ENCODE data around the gene CPED1. TPM values are rescaled to one million over a fixed set of nuclear protein-coding genes. Genes with fewer than 3 reads are reported as not detected.

Gene CPED1
- total RNA-seq, 2 donors from 2014 or later = not detected

DNA sequence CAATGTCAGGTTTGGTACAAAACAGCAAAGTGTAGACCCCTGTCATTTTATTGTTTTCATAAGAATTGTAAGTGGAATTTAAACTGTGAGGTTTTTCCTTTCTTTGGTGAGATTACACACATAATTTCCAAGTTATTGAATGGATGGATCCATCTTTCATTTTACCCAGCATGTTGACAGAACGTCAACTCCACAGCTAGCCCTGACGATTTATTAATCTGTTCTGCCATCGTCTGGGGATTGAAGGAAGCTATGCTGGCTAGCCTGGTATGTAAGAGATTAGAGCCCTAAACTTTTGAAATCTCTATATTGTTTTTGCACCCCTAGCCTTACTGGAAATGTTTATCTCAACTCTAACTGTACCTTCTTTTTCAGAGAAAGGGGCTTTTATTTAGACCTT is 348.9 kb downstream of the CPED1 start:
- Mint-ChIP-seq H3K4me1 (no peaks in the 10 kb centered on the region), H3K9me3 (no peaks in the 10 kb centered on the region), H3K36me3 (ENCODE audit: low read depth) (no peaks in the 10 kb centered on the region), H3K27me3 (peaks cover 11% of the 10 kb centered on the region), H3K4me3 (no peak overlapping the region), H3K27ac (no peak overlapping the region)
- ATAC-seq (replicated peaks) = no peak

- no peaks in the 10 kb centered on the region for H3K4me1 Mint-ChIP-seq
- H3K27ac Mint-ChIP-seq = no peak overlapping the region
- H3K27me3 Mint-ChIP-seq = peaks cover 9% of the 10 kb centered on the region
- ATAC-seq (replicated peaks) = no peak
- H3K9me3 Mint-ChIP-seq = no peaks in the 10 kb centered on the region
- H3K4me3 Mint-ChIP-seq = no peak overlapping the region
- H3K36me3 Mint-ChIP-seq (ENCODE audit: low read depth) = no peaks in the 10 kb centered on the region
Observed at GRCh38 chr7:121339082-121339481, 350.6 kb downstream of the CPED1 start.

DNA sequence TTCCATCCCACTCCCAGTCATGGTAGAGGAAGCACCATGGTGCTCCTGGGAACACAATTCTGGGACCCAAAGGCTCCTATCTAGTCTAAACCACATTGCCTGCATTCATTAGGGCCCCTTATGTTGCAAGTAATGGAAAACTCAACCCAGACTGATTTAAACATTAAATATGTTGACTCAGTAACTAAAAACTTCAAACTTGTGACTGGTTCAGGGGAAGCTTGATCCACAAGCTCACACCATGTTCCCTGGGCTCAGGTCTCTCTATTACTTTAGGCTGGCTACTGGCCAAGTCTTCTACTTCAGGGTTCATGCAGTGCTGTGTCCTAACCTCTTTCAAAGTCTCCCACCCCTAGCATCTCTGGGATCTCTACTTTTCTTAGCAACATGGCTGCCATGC is 353.4 kb downstream of the CPED1 start:
- Mint-ChIP-seq H3K9me3 (no peaks in the 10 kb centered on the region), H3K27ac (no peak overlapping the region), H3K4me3 (no peak overlapping the region), H3K27me3 (no peaks in the 10 kb centered on the region), H3K36me3 (ENCODE audit: low read depth) (peaks cover 2% of the 10 kb centered on the region), H3K4me1 (no peaks in the 10 kb centered on the region)
- ATAC-seq (replicated peaks) = no peak

GRCh38 chr7:121342631-121343030 is 354.1 kb downstream of the CPED1 start:
- Mint-ChIP-seq H3K9me3 (no peaks in the 10 kb centered on the region), H3K4me3 (no peak overlapping the region), H3K27me3 (no peaks in the 10 kb centered on the region), H3K36me3 (ENCODE audit: low read depth) (peaks cover 9% of the 10 kb centered on the region), H3K27ac (no peak overlapping the region), H3K4me1 (no peaks in the 10 kb centered on the region)
- ATAC-seq (replicated peaks) = no peak

DNA sequence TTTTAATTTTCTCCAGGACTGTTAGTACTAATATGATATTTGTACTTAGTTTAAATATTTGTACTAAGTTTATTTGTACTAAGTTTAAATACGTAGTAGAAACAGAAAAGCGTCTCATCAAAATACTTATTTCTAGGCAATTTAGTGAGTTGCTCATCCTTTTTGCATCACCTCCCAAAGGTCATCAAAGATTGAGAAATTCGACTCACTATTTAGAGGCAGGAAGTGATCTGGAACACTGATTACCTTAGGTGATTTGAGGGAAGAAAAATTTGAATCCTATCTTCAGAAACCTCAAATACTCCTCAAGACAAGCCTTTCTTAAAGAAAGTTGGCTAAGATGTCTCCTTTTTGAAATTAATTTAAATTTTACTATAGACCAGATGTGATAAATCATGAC is 354.8 kb downstream of the CPED1 start:
- Mint-ChIP-seq H3K27me3 (no peaks in the 10 kb centered on the region), H3K4me3 (no peak overlapping the region), H3K9me3 (no peaks in the 10 kb centered on the region), H3K4me1 (no peaks in the 10 kb centered on the region), H3K27ac (no peak overlapping the region), H3K36me3 (ENCODE audit: low read depth) (peaks cover 9% of the 10 kb centered on the region)
- no peak for ATAC-seq (replicated peaks)

DNA sequence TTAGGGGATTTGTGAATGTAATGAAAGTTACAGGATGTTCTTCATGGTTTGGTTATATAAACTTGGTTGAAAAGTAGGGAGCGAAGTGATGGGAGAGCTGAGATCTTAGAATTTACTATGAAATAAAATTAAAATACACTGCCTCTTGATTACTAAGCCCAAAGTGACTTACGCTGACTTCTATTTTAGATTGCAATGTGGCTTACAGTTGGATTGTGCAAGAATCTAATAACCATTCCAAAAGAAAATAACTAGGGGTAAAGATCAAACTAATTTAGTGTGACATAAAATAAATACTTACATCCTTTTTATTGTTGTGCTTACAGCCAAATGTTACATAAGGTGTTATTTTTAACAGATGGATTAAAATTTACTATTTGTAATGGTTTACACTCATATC is 355.6 kb downstream of the CPED1 start:
- peaks cover 9% of the 10 kb centered on the region for H3K36me3 Mint-ChIP-seq (ENCODE audit: low read depth)
- H3K27ac Mint-ChIP-seq = no peak overlapping the region
- H3K4me1 Mint-ChIP-seq = no peaks in the 10 kb centered on the region
- no peaks in the 10 kb centered on the region for H3K27me3 Mint-ChIP-seq
- no peak for ATAC-seq (replicated peaks)
- H3K4me3 Mint-ChIP-seq = no peak overlapping the region
- H3K9me3 Mint-ChIP-seq = no peaks in the 10 kb centered on the region

GRCh38 chr7:121344497-121344896 is 356.0 kb downstream of the CPED1 start:
- Mint-ChIP-seq H3K4me1 (no peaks in the 10 kb centered on the region), H3K27ac (no peak overlapping the region), H3K9me3 (no peaks in the 10 kb centered on the region), H3K4me3 (no peak overlapping the region), H3K27me3 (no peaks in the 10 kb centered on the region), H3K36me3 (ENCODE audit: low read depth) (peaks cover 9% of the 10 kb centered on the region)
- ATAC-seq (replicated peaks) = no peak

Other genes with a start within 250 kb of the CPED1 start
- not detected for gene TSPAN12, start 130.6 kb upstream of the CPED1 start, total RNA-seq
- gene ING3, start 37.9 kb upstream of the CPED1 start, total RNA-seq = 10 to 100 TPM; 21.9 to 29.9 TPM